Mucosa of rectum (tissue), 2 donors: ENCODE results near the gene CPNE7.

Experiments
- H3K27ac ChIP-seq, 2 donors: one replicate each; pipeline ENCODE4 v1.7.0; 2013; ENCODE audit warnings: inconsistent platforms in 2 of 2, low read depth in 2 of 2, low read length in 2 of 2
- H3K27me3 ChIP-seq, 2 donors: one replicate each; pipeline ENCODE4 v1.7.0; 2013; ENCODE audit warnings: low read length in 2 of 2; ENCODE audit not compliant: control insufficient read depth in 2 of 2, insufficient read depth in 2 of 2
- H3K36me3 ChIP-seq, 2 donors: one replicate each; pipeline ENCODE4 v1.7.0; 2013; ENCODE audit warnings: low read length in 2 of 2; ENCODE audit not compliant: control insufficient read depth in 2 of 2, insufficient read depth in 2 of 2
- H3K4me1 ChIP-seq, 2 donors: one replicate each; pipeline ENCODE4 v1.7.0; 2013; ENCODE audit warnings: low read length in 2 of 2, mild to moderate bottlenecking in 1 of 2; ENCODE audit not compliant: control insufficient read depth in 2 of 2, insufficient read depth in 2 of 2
- H3K4me3 ChIP-seq, 2 donors: one replicate each; pipeline ENCODE4 v1.7.0; 2013; ENCODE audit warnings: low read length in 2 of 2
- H3K9ac ChIP-seq, 2 donors: one replicate each; pipeline ENCODE4 v1.7.0; 2013; ENCODE audit warnings: low read length in 2 of 2, low read depth in 1 of 2, mild to moderate bottlenecking in 1 of 2
- H3K9me3 ChIP-seq, 2 donors: one replicate each; pipeline ENCODE4 v1.7.0; 2013; ENCODE audit warnings: low read length in 2 of 2; ENCODE audit not compliant: control insufficient read depth in 2 of 2
- donor health status: healthy.
- donor health status: Normal muscosa, but diverticular disease.

The CPNE7 gene

GRCh38 chr16:89602952-89603590 lies 27.5 kb downstream of the CPNE7 start:
- H3K9me3 ChIP-seq: no peaks in the 10 kb centered on the region
- no peak overlapping the region for H3K4me3 ChIP-seq
- H3K27ac ChIP-seq: no peak overlapping the region
- no peak overlapping the region for H3K9ac ChIP-seq
- peaks cover 19 to 33% of the 10 kb centered on the region in 2 donors for H3K27me3 ChIP-seq
- peaks cover 0 to 3% of the 10 kb centered on the region in 2 donors for H3K4me1 ChIP-seq
- H3K36me3 ChIP-seq: no peaks in the 10 kb centered on the region

GRCh38 chr16:89604764-89605163 lies 29.2 kb downstream of the CPNE7 start:
- H3K9me3 ChIP-seq: no peaks in the 10 kb centered on the region
- no peak overlapping the region for H3K9ac ChIP-seq
- peaks cover 0 to 11% of the 10 kb centered on the region in 2 donors for H3K4me1 ChIP-seq
- H3K27ac ChIP-seq: no peak overlapping the region
- H3K27me3 ChIP-seq: peaks cover 17 to 42% of the 10 kb centered on the region in 2 donors
- H3K36me3 ChIP-seq: no peaks in the 10 kb centered on the region
- H3K4me3 ChIP-seq: no peak overlapping the region

- no peak overlapping the region for H3K27ac ChIP-seq
- H3K9ac ChIP-seq: no peak overlapping the region
- H3K9me3 ChIP-seq: no peaks in the 10 kb centered on the region
- H3K36me3 ChIP-seq: no peaks in the 10 kb centered on the region
- H3K27me3 ChIP-seq: peaks cover 13 to 38% of the 10 kb centered on the region in 2 donors
- H3K4me3 ChIP-seq: no peak overlapping the region
- H3K4me1 ChIP-seq: peaks cover 0 to 11% of the 10 kb centered on the region in 2 donors
These were observed 29.8 kb downstream of the CPNE7 start for GRCh38 chr16:89605186-89605970.

- no peaks in the 10 kb centered on the region for H3K36me3 ChIP-seq
- no peaks in the 10 kb centered on the region for H3K9me3 ChIP-seq
- peaks cover 0 to 11% of the 10 kb centered on the region in 2 donors for H3K4me1 ChIP-seq
- no peak overlapping the region for H3K9ac ChIP-seq
- peaks cover 12 to 36% of the 10 kb centered on the region in 2 donors for H3K27me3 ChIP-seq
- H3K4me3 ChIP-seq: no peak overlapping the region
- no peak overlapping the region for H3K27ac ChIP-seq
These were observed 30.4 kb downstream of the CPNE7 start for GRCh38 chr16:89606006-89606405.

GRCh38 chr16:89607453-89607852 lies 31.9 kb downstream of the CPNE7 start:
- Histone ChIP-seq H3K27me3 (peaks cover 16 to 41% of the 10 kb centered on the region in 2 donors), H3K9ac (no peak overlapping the region), H3K36me3 (no peaks in the 10 kb centered on the region), H3K4me3 (no peak overlapping the region), H3K9me3 (no peaks in the 10 kb centered on the region), H3K4me1 (peaks cover 0 to 11% of the 10 kb centered on the region in 2 donors), H3K27ac (no peak overlapping the region)

- peaks cover 0 to 11% of the 10 kb centered on the region in 2 donors for H3K4me1 ChIP-seq
- no peak overlapping the region for H3K9ac ChIP-seq
- no peaks in the 10 kb centered on the region for H3K9me3 ChIP-seq
- peaks cover 16 to 38% of the 10 kb centered on the region in 2 donors for H3K27me3 ChIP-seq
- no peak overlapping the region for H3K4me3 ChIP-seq
- H3K27ac ChIP-seq: no peak overlapping the region
- H3K36me3 ChIP-seq: no peaks in the 10 kb centered on the region
These were observed 32.6 kb downstream of the CPNE7 start for GRCh38 chr16:89607937-89608740.

GRCh38 chr16:89610108-89610453 lies 34.5 kb downstream of the CPNE7 start:
- Histone ChIP-seq H3K4me1 (peaks cover 0 to 11% of the 10 kb centered on the region in 2 donors), H3K9me3 (no peaks in the 10 kb centered on the region), H3K36me3 (no peaks in the 10 kb centered on the region), H3K4me3 (no peak overlapping the region), H3K27me3 (peaks cover 22 to 43% of the 10 kb centered on the region in 2 donors), H3K9ac (no peak overlapping the region), H3K27ac (no peak overlapping the region)

GRCh38 chr16:89612415-89613166 lies 37.0 kb downstream of the CPNE7 start:
- Histone ChIP-seq H3K9ac (no peak overlapping the region), H3K27me3 (peaks cover 20 to 36% of the 10 kb centered on the region in 2 donors), H3K36me3 (no peaks in the 10 kb centered on the region), H3K9me3 (no peaks in the 10 kb centered on the region), H3K4me3 (no peak overlapping the region), H3K4me1 (peaks cover 0 to 11% of the 10 kb centered on the region in 2 donors), H3K27ac (no peak overlapping the region)

- Histone ChIP-seq H3K9ac (no peak within 1 kb of the TSS), H3K27me3 (peaks cover 20 to 31% of the 10 kb centered on the region in 2 donors), H3K9me3 (no peaks in the 10 kb centered on the region), H3K36me3 (no peaks in the 10 kb centered on the region), H3K4me3 (no peak within 1 kb of the TSS), H3K4me1 (peaks cover 0 to 4% of the 10 kb centered on the region in 2 donors), H3K27ac (no peak within 1 kb of the TSS)
These were observed 37.8 kb downstream of the CPNE7 start, which contains the start of gene DPEP1 for GRCh38 chr16:89613231-89613953. Gene DPEP1 (plus strand): TSS chr16:89613642. CDS start chr16:89630411, 16,769 bp downstream.
